H9 (cell line): Measurements from ENCODE around the gene CMTM2. TPM values are rescaled to one million over a fixed set of nuclear protein-coding genes. Genes with fewer than 3 reads are reported as not detected.
A peak's percentile ranks its signal among the peaks of the same experiment; 100 is the strongest.

Experiments used
- DNase-seq: peaks from one replicate; pipeline ENCODE4 v3.0.0-alpha.2; 2017
- H2AFZ ChIP-seq: one replicate; pipeline ENCODE4 v1.6.1; 2013; ENCODE audit warnings: mild to moderate bottlenecking, low read length, control low read depth, moderate library complexity
- H2AK5ac ChIP-seq: 2 replicates; pipeline ENCODE4 v1.6.1; 2013; ENCODE audit warnings: low read length, control low read depth, mixed read lengths; ENCODE audit not compliant: insufficient read length
- H2BK120ac ChIP-seq: one replicate; pipeline ENCODE4 v1.6.1; 2013; ENCODE audit warnings: low read depth, mild to moderate bottlenecking, low read length, control low read depth, inconsistent platforms; ENCODE audit not compliant: poor library complexity, severe bottlenecking
- H2BK12ac ChIP-seq: 2 replicates; pipeline ENCODE4 v1.6.1; 2013; ENCODE audit warnings: low read length, control low read depth, mixed read lengths, low read depth; ENCODE audit not compliant: insufficient read length
- H2BK15ac ChIP-seq: 2 replicates; pipeline ENCODE4 v1.6.1; 2013; ENCODE audit warnings: low read depth, low read length, control low read depth
- H2BK20ac ChIP-seq: one replicate; pipeline ENCODE4 v1.6.1; 2013; ENCODE audit warnings: low read depth, mild to moderate bottlenecking, low read length, control low read depth, inconsistent platforms; ENCODE audit not compliant: poor library complexity, severe bottlenecking
- H2BK5ac ChIP-seq: 2 replicates; pipeline ENCODE4 v1.6.1; 2013; ENCODE audit warnings: low read length, control low read depth, mixed read lengths; ENCODE audit not compliant: insufficient read length
- H3K14ac ChIP-seq: 2 replicates; pipeline ENCODE4 v1.6.1; 2013; ENCODE audit warnings: low read length, control low read depth; ENCODE audit not compliant: insufficient read depth
- H3K18ac ChIP-seq: 2 replicates; pipeline ENCODE4 v1.6.1; 2013; ENCODE audit warnings: low read depth, mild to moderate bottlenecking, mixed read lengths, low read length, control low read depth; ENCODE audit not compliant: insufficient read length
- H3K23ac ChIP-seq: 2 replicates; pipeline ENCODE4 v1.6.1; 2013; ENCODE audit warnings: low read length, control low read depth, mixed read lengths, low read depth; ENCODE audit not compliant: insufficient read length
- H3K23me2 ChIP-seq: 2 replicates; pipeline ENCODE4 v1.6.1; 2013; ENCODE audit warnings: low read depth, mild to moderate bottlenecking, mixed read lengths, low read length, control low read depth; ENCODE audit not compliant: insufficient read length, poor library complexity, severe bottlenecking
- H3K27ac ChIP-seq: 2 replicates; pipeline ENCODE4 v1.5.1; 2013; ENCODE audit warnings: low read length, control low read depth, mixed read lengths, low read depth; ENCODE audit not compliant: insufficient read length
- H3K27me3 ChIP-seq: 2 replicates; pipeline ENCODE4 v1.6.1; 2013; ENCODE audit warnings: low read length, control low read depth, inconsistent platforms; ENCODE audit not compliant: insufficient read depth
- H3K4ac ChIP-seq: 2 replicates; pipeline ENCODE4 v1.6.1; 2013; ENCODE audit warnings: low read depth, mild to moderate bottlenecking, control low read depth, inconsistent platforms, low read length, moderate library complexity
- H3K4me1 ChIP-seq: 2 replicates; pipeline ENCODE4 v1.6.1; 2013; ENCODE audit warnings: low read length, control low read depth, inconsistent platforms; ENCODE audit not compliant: insufficient read depth
- H3K4me2 ChIP-seq: 2 replicates; pipeline ENCODE4 v1.6.1; 2013; ENCODE audit warnings: low read length, control low read depth, mixed read lengths; ENCODE audit not compliant: insufficient read length, insufficient read depth
- H3K56ac ChIP-seq: 2 replicates; pipeline ENCODE4 v1.6.1; 2013; ENCODE audit warnings: low read depth, mild to moderate bottlenecking, mixed read lengths, low read length, control low read depth; ENCODE audit not compliant: insufficient read length
- H3K79me1 ChIP-seq: 2 replicates; pipeline ENCODE4 v1.6.1; 2013; ENCODE audit warnings: low read depth, mild to moderate bottlenecking, moderate library complexity, low read length, control low read depth, inconsistent platforms; ENCODE audit not compliant: insufficient read depth, poor library complexity, severe bottlenecking
- H3K79me2 ChIP-seq: 2 replicates; pipeline ENCODE4 v1.6.1; 2013; ENCODE audit warnings: low read length, control low read depth, inconsistent platforms; ENCODE audit not compliant: insufficient read depth
- H3K9ac ChIP-seq: 2 replicates; pipeline ENCODE4 v1.6.1; 2013; ENCODE audit warnings: low read length, control low read depth, mixed read lengths; ENCODE audit not compliant: insufficient read length; ENCODE audit errors: extremely low read depth
- H3K9me3 ChIP-seq: one replicate; pipeline ENCODE4 v1.6.1; 2013; ENCODE audit warnings: low read depth, low read length, inconsistent platforms; ENCODE audit not compliant: control insufficient read depth
- H3T11ph ChIP-seq: one replicate; pipeline ENCODE4 v1.6.1; 2013; ENCODE audit warnings: mild to moderate bottlenecking, low read length, control low read depth, inconsistent platforms
- H4K20me1 ChIP-seq: one replicate; pipeline ENCODE4 v1.6.1; 2013; ENCODE audit not compliant: control insufficient read depth, insufficient read length, insufficient read depth
- H4K5ac ChIP-seq: 2 replicates; pipeline ENCODE4 v1.6.1; 2013; ENCODE audit warnings: low read depth, mild to moderate bottlenecking, mixed read lengths, low read length, control low read depth; ENCODE audit not compliant: insufficient read length
- H4K8ac ChIP-seq: replicated peaks from 2 replicates; pipeline ENCODE4 v1.6.1; 2013; ENCODE audit warnings: low read length, control low read depth, mixed read lengths, low read depth; ENCODE audit not compliant: insufficient read length
- H4K91ac ChIP-seq: 2 replicates; pipeline ENCODE4 v1.6.1; 2013; ENCODE audit warnings: low read depth, mild to moderate bottlenecking, moderate library complexity, mixed read lengths, low read length, control low read depth; ENCODE audit not compliant: insufficient read length
- H3K27ac Mint-ChIP-seq, 3 experiments: 2 replicates in 2 of 3; 3 replicates in 1 of 3; pipeline ENCODE4 v1.8.0; 2020 to 2021; ENCODE audit warnings: mixed read lengths in 3 of 3, mild to moderate bottlenecking in 1 of 3, moderate library complexity in 1 of 3
- H3K27me3 Mint-ChIP-seq: 2 replicates; pipeline ENCODE4 v1.8.0; 2021; ENCODE audit warnings: low read depth, mild to moderate bottlenecking, moderate library complexity, mixed read lengths
- H3K36me3 Mint-ChIP-seq, 3 experiments: 2 replicates in 2 of 3; 3 replicates in 1 of 3; pipeline ENCODE4 v1.8.0; 2020 to 2021; ENCODE audit warnings: low read depth in 3 of 3, mixed read lengths in 3 of 3; ENCODE audit not compliant: insufficient read depth in 1 of 3
- H3K4me1 Mint-ChIP-seq, 2 experiments: 2 replicates each; pipeline ENCODE4 v1.8.0; 2020; ENCODE audit warnings: mixed read lengths in 2 of 2
- H3K4me3 Mint-ChIP-seq, 2 experiments: 2 replicates in 1 of 2; 3 replicates in 1 of 2; pipeline ENCODE4 v1.8.0; 2020 to 2021; ENCODE audit warnings: mild to moderate bottlenecking in 2 of 2, mixed read lengths in 2 of 2, moderate library complexity in 1 of 2
- H3K9me3 Mint-ChIP-seq, 2 experiments: 2 replicates in 1 of 2; 3 replicates in 1 of 2; pipeline ENCODE4 v1.8.0; 2020; ENCODE audit warnings: mild to moderate bottlenecking in 2 of 2, mixed read lengths in 2 of 2, moderate library complexity in 1 of 2
- CTCF ChIP-seq: fragments of 200-600 bp; sonication (generic); conservative IDR thresholded peaks from 3 replicates; pipeline ENCODE4 v1.8.0; 2021; ENCODE audit warnings: antibody characterized with exemption, mild to moderate bottlenecking
- WGBS: extraction: QIAGEN DNeasy Blood & Tissue Kit; methylation state at CpG from one replicate; pipeline ENCODE4 v1.1.7; 2013; ENCODE audit warnings: missing lambda C conversion rate, low lambda C conversion rate, mixed read lengths; ENCODE audit not compliant: insufficient read length; ENCODE audit errors: extremely low coverage; 5-methylcytosine and 5-hydroxymethylcytosine counted together
- total RNA-seq: library from RNA; stranded (reverse); gene quantifications from 2 replicates; pipeline ENCODE4 v1.2.1, GENCODE V29; 2021

The CMTM2 gene
- total RNA-seq, 1 experiment from 2014 or later: not detected

- Histone ChIP-seq H3K27ac (no peak overlapping the region), H3K79me2 (no peaks in the 10 kb centered on the region)
Observed at GRCh38 chr16:66605177-66605978, 26.1 kb downstream of the CMTM2 start.

More at GRCh38 chr16:66605177-66605978, 26.1 kb downstream of the CMTM2 start:
- Histone ChIP-seq H4K8ac (no peak overlapping the region), H3K4me2 (peak overlapping the region; percentile 14), H2BK15ac (no peak overlapping the region), H3K14ac (no peak overlapping the region), H2BK120ac (no peak overlapping the region), H3K18ac (no peak overlapping the region), H2AK5ac (no peak overlapping the region), H3K9me3 (no peaks in the 10 kb centered on the region), H3K4ac (no peak overlapping the region), H3K27me3 (no peaks in the 10 kb centered on the region), H2BK20ac (no peak overlapping the region), H3K56ac (no peak overlapping the region), H3K9ac (no peak overlapping the region), H2BK5ac (no peak overlapping the region), H4K91ac (no peak overlapping the region), H3K4me1 (no peaks in the 10 kb centered on the region), H3K23me2 (peaks cover 11% of the 10 kb centered on the region), H2AFZ (no peak overlapping the region), H4K20me1 (no peaks in the 10 kb centered on the region), H3K79me1 (no peaks in the 10 kb centered on the region), H4K5ac (no peak overlapping the region), H2BK12ac (no peak overlapping the region), H3T11ph (no peak overlapping the region), H3K23ac (no peak overlapping the region)
- Mint-ChIP-seq H3K4me3 (peak overlapping the region; percentile 78 to 79), H3K36me3 (peaks cover 2 to 17% (median 9%) of the 10 kb centered on the region in 3 experiments; a peak in 6 of 7 replicates), H3K27me3 (peaks cover 9% of the 10 kb centered on the region), H3K4me1 (peaks cover 20 to 36% of the 10 kb centered on the region in 2 experiments), H3K27ac (no peak overlapping the region), H3K9me3 (no peaks in the 10 kb centered on the region)
- no peak for TF ChIP-seq CTCF
- no CpG with 5 or more reads among the region's 61 CpGs for WGBS
- DNase-seq: peak; percentile 61
